Globus pallidus (tissue), 1 donor: ENCODE data around the gene KLHL11.

Experiments
- DNase-seq: peaks from one replicate; pipeline ENCODE4 v3.0.0-alpha.2; 2015; ENCODE audit warnings: low spot score

The KLHL11 gene, protein sequence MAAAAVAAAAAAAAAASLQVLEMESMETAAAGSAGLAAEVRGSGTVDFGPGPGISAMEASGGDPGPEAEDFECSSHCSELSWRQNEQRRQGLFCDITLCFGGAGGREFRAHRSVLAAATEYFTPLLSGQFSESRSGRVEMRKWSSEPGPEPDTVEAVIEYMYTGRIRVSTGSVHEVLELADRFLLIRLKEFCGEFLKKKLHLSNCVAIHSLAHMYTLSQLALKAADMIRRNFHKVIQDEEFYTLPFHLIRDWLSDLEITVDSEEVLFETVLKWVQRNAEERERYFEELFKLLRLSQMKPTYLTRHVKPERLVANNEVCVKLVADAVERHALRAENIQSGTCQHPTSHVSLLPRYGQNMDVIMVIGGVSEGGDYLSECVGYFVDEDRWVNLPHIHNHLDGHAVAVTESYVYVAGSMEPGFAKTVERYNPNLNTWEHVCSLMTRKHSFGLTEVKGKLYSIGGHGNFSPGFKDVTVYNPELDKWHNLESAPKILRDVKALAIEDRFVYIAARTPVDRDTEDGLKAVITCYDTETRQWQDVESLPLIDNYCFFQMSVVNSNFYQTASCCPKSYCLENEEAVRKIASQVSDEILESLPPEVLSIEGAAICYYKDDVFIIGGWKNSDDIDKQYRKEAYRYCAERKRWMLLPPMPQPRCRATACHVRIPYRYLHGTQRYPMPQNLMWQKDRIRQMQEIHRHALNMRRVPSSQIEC

DNA sequence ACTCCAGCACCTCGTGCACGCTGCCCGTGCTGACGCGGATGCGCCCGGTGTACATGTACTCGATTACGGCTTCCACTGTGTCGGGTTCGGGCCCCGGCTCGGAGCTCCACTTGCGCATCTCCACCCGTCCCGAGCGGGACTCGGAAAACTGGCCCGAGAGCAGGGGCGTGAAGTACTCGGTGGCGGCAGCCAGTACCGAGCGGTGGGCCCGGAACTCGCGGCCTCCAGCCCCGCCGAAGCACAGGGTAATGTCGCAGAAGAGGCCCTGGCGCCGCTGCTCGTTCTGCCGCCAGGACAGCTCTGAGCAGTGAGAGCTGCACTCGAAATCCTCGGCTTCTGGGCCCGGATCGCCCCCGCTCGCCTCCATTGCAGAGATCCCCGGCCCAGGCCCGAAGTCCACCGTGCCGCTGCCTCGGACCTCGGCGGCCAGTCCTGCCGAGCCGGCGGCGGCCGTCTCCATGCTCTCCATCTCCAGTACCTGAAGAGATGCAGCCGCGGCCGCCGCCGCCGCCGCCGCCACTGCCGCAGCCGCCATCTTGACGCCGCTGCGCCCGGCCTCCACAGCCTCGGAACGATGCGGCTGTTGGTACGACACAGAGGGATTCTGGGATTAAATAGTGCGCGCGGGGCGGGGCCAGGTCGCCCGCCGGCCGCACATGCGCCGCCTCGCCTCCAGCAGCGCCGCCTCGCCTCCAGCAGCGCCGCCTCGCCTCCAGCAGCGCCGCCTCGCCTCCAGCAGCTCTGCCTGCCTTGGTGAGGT lies at the start of gene KLHL11:
Gene KLHL11 (minus strand): TSS at position 588 of the 760 bp plus-strand sequence. CDS start 53 bp downstream, at position 535.
- peak; percentile 90 for DNase-seq

DNA sequence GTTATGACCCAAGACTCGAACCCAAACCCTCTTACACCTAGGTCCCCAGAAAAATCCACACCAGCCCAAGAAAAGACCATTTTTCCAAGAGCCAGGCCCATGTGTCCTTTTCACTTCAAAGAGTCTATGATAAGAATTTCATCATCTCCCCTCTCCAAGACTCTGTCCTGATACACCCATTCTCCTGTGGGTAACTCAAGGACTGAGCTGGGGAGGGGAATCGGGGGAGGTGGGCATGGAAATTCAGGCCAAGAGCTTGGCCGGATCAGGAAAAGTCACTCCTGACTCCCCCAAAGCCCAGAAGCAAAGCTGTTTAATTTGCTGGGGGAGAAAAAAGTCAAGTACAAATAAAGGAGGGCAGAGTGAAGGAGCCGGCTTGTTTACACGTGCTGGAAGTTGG lies 49.8 kb upstream of the KLHL11 start:
- DNase-seq: no peak

DNA sequence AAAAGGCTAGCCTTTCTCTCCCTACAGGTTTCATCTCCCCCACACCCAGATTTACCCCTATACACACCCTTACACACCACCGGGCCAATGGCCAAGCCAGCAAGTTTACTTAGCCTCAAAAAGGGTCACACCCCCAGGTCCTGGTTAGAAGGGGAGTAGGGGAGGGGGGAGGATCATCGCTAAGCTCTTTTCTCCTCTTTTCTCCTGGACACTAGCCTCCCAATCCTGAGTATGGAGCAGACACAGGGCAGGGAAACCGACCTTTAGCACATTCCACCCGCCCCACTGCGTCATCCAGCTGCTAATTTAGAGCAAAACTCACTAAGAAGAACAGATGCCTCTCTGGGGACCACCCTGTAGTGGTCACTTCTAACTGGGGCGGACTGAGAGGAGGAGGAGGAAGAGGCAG lies 49.1 kb upstream of the KLHL11 start:
- DNase-seq: no peak

DNA sequence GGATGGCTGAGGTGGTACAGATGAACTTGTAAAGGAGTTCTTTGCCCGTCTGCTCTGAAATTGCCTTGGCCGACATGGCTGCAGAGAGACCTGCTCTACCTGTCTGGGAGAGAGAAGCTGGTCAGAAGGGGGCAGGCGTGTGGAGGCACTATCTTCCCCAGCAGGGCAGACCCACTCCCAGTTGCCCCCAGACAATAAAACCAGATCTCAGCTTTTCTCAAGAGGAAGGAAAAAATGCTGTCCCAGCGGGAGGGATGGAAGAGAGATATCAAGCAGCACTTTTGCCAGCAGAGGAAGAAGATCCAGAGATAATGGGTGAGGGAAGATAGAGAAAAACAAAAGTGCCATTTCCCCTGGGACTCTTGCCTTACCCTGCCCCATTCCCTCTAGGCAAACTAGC lies 48.6 kb upstream of the KLHL11 start:
- DNase-seq: no peak

DNA sequence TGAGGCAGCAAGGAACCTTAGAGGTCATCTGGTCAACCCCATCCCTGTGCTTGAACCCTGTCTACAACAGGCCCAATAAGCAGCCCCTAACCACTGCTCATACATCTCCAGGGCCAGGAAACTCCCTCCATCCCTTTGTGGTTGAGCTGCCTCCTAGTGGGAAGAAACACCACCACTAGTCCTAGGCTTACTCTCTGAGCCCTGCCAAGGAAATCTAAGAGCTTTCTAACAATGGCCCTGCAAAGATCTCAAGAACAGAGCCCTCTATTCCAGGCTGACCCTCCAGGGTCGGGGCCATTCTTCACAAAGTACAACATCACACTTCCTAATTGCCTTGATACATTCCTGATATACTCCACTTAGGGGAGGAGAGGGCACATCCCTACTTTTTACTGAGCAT lies 47.7 kb upstream of the KLHL11 start:
- no peak for DNase-seq

DNA sequence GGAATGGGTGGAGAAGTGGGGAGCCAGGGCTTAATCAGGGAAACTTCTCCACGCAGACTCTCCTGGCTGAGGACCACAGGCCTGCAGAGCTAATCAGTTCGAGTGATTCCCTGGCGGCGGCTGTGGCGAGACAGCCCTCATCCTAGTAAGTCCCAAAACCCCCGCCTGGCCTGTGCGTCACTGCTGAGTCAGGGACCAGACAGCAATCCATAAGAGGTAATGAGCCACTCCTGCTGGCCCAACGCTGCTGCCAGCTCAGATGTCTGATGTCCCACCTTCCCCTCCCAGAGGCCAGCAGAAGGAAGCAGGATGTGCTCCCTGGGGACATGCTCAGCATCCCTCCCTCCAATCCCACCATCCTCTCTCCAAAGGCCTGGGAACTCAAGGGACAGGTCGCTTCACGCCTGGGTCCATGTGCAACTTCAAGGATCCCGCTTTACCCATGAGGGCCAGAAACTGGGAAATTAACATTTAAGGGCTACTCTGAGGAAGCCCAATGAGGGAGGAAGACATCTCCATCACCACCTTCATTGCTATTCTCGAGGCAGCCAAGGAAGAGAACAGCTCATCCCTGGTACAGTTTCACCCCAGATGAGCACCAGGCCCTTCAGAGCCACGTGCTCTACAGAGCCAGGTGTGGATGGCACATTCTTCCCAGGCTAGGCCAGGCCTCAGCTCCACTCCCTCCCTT lies 45.6 kb upstream of the KLHL11 start:
- DNase-seq: no peak

DNA sequence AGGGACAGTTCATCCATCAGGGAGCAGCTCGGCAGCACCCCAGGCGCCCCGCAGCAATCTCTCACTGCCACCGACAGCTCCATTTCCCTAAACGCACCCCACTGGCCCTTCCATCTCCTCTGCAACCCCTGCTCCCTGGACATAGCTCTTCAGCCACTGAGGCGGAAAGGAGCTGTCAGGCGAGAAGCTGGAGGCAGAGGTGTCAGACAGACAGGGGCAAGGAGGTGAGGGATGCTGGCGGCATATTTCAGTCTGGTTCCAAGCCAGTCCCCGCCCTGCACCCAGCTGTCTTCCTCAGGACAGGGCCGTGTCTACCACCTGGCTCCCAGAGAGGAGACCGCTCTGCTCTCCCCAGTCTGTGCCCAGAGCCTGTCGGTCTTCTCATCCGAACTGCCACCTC lies 43.9 kb upstream of the KLHL11 start:
- DNase-seq: no peak

DNA sequence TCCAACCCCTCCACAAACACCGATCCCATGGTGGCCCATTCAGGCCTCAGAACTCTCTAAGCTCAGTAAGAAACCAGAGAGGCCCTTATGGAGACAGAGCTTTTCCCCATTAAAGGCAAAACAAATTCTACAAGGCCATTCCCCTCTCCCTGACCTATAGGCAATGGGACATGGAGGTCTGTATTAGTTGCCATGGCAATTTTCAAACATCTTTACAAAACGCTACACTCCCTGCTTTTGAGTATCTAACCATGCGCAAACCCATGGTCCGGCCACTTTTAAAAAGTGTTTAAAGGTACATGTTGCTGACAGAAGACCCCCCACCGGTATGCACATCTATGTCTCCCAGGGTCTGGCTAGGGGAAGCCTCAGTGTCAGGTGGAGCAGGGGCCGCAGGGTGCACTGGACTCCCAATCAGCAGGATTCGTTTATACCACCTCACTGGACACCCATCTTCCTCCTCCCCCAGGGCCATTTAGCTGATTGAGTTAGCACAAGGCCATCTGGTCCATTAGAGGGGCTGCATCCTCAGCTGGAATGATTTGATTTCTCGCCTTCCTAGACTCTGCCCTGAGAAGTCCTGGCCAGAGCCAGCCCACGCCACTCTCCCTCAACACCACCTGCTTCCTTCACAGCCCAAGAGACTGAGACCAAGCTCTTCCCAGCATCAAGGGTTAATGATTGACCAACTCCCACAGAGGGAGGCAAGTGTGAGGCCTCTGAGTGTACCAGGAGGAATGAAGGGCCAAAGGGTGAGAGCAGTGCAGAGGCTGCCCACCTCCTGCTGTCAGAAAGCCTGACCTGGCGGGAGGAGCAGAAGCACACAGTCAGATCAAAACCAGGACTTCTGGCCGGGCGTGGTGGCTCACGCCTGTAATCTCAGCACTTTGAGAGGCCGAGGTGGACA lies 42.7 kb upstream of the KLHL11 start:
- no peak for DNase-seq

DNA sequence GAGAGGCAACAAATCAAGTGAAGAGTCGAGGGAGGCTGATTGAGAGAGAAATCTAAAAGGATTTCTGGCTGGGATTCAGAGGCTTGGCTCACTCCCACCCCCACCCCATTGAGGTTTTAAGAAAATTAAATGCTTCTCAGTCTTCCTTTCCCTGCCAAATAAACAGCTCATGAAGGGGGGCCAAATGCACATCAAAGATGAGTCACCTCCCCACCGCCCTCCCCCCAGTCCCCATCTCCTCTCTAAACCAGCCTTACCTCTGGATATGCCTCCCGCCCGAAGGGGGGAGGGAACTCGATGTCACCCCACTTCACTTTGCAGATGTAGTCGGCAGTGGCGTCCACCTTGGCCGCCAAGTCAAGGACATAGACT lies 41.9 kb upstream of the KLHL11 start:
- DNase-seq: no peak

DNA sequence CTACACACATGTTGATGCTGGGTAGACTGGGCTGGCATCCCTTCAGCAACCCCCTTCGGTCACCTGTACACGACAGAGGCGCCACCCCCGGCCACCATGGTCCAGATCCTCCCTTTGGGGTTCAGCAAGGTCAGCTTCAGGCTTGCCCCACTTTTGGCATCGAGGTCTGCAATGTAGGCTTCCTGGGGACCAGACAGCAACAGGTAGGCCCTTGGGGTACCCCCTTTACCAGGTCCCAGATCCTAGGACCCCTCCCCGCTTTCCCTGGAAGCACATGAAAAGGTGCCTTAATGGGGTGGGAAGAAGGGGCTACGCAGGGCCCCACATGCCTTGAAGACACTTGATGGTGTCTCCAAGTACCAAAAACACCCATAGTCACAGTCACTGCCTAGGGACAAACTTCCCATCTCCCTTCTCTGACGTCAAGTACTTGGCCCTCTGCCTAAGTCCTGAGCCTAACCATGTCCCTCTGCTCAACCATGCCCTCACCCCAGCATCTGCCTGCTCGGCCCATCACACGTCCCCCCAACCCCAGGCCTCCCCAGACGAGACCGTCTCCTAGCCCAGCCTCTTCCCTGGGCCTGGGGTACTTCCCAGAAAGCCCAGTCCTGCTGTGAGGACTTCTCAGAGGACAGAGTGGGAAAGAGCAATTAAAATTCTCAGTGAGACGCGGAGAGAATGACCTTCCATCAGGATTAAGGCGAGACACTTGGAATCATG lies 41.4 kb upstream of the KLHL11 start:
- DNase-seq: no peak

DNA sequence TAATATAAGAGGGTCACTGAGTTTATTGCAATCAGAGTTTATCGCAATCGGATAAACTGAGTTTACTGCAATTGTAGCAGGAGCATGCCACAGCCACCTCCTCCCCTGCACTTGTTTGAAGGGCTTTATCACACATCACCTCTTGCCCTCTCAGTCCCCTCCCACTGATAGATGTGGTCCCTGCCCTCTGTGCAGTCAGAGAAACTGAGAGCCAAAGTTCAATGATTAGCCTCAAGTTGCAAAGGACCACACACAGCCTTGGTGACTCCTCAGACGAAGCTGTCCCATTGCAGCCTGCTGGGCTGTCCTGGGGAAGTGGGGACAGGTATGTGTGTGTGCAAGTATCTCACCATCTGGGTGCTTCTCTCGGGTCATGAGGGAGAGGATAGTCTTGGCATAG lies 39.9 kb upstream of the KLHL11 start:
- DNase-seq: no peak

DNA sequence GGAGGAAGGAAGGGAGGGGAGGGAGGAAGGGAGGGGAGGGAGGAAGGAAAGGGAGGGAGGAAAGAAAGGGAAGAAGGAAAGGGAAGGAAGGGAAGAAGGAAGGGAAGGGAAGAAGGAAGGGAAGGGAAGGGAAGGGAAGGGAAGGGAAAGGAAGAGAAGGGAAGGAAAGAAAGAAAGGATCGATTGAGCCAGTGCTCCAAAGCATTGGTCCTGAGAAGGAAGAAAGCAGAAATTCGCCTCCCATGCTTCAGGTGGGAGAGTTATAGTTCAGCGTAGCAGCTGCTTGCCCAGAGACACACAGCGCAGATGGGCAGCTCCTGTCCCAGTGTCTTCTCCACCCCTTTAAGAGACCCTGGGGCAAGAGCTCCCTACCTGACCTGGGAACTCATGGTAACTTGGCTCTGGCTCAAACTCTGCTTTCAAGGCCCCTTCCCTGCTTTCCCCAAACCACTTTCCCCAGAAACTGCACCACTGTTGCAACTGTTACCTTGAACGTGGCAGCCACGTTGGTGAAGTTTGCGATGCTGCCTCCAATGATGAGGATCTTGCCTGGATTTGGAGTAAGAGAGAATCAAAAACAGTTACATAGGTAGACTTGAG lies 39.1 kb upstream of the KLHL11 start:
- no peak for DNase-seq

DNA sequence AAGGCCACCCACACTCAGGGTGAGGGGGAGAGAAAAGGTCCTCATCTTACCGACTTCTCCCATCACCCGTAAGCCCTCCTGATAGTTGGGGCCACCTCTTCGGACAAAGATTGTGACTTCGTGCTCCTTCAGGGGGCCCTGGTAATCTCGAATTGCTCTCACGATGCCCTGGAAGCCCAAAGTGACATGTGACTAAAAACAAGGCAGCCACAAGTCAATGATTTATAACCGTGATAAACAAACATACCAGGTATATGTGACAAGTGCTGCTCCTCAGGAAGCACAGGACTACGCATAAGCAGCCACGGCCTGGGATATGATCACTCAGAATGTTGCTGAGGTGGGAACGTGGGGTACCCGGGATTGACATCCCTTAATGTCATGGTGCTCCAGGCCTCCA lies 36.4 kb upstream of the KLHL11 start:
- DNase-seq: no peak

DNA sequence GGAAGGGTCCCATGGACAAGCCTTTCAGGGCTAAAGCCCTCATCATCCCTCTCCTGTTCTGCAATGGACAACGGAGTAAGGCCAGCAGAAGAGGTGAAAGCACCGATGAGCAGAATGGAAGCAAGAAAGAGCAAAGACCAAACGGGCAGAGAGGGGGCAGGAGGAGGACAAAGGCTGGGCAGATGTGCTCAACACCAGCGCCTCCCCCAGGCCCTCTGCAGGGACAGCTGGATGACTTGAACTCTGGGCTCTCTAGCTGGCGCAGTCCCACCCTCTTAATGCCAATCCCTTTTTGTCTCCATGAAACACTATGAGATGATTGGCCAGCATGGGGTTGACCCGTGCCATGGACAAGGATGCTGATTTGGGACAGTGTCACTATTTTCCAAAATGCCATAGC lies 31.5 kb upstream of the KLHL11 start:
- DNase-seq: no peak

DNA sequence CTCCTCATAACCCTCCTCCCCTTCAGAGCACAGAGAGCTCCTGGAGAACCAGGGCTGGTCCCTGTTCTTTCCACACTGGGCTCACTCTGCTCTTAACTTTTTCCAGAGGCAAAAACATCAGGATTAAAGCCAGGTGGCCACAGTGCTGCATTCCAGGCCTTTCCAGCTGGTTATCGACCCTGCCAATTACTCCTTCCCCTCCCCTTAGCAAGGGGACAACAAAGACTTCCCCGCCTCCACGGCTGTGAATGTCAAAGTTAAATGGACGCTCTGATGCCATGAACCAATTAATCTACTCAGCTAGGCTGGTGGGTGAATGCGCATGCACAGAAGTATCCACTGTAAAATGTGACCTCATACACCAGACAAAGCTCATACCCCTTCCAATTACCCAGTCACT lies 30.4 kb upstream of the KLHL11 start:
- no peak for DNase-seq

DNA sequence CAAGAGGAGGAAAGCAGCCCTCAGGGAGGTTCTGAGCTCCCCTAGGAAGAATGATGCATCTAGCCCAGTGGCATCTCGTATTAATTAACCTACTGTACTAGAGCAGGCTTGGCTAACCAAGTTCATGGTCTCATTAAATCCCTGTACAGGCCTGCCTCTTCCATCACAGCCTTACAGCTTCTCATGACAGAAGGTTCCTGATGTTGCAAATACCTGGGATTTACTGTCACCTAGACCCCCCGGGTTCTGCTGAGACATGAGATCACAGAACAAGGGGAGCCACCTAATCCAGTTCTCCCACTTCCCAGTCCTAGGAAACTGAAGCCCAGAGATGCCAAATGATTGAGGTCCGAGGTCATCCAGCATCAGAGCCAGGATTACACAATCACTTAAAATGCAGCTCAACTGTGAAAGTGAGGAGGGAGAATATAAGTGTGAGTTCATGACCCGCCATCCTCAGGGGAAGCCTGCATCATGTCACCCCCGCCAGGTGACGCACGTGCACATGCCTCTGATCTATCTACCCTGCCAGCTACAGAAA lies 29.6 kb upstream of the KLHL11 start:
- no peak for DNase-seq

DNA sequence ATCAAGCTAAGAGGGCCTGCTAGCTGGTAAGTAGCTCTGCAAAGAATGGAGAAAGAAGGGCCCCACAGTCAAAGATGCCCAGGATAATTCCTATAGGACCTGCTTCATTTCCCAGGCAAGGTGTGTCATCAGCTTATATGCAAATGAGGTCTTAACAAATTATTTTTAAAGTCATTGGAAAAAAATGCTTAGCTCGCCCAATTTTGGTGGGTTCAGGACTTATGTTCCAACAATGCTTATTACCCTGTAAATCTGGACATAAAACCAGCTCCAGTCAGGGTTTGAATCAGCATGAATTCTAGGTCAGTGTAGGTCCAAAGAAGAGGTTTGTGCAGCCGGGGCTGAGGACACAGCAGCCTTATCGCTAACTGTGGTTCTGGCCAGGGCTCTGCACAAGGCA lies 28.2 kb upstream of the KLHL11 start:
- DNase-seq: no peak

DNA sequence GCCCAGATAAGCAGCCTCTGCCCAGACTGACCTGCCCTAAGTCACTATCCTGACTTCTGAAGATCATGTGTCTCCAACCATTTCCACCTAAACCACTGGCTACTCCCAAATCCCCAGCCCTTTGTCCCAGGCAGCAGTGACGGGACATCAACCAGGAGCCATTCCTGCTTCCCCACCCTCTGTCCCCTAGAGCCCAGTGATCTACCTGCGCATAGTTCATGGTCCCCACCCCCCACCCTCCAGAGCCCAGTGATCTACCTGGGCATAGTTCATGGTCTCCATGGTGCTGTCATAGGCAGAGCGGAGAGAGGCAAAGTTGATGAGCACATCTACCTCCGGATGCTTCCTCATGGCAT lies 26.8 kb upstream of the KLHL11 start:
- DNase-seq: no peak

DNA sequence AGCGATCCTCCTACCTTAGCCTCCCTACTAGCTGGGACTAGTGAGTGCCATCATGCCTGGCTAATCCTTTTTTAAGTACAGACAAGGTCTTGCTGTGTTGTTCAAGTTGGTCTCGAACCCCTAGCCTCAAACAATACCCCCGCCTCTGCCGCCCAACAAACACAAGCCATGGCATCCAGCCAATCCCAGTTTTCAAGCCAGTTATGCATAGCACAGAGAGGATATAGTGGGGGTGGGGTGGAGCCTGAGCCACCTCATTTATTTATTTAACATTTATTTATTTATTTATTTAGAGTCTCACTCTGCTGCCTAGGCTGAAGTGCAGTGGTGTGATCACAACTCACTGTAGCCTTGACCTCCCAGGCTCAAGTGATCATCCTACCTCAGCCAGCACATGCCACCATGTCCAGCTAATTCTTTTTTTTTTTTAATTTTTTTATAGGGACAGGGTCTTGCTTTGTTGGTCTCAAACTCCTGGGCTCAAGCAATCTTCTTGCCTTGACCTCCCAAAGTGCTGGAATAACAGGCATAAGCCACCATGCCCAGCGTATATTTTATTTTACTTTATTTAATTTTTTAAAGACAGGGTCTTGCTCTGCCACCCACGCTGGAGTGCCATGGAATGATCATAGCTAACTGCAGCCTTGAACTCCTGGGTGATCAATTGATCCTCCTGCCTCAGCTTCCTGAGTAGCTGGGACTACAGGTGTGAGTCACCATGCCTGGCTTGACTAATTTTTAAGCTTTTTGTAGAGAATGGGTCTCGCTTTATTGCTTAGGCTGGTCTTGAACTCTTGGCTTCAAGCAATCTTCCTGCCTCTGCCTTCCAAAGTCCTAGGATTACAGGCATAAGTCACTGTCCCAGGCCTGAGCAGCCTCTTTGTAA lies 26.2 kb upstream of the KLHL11 start:
- no peak for DNase-seq
